Activated CD8-positive, alpha-beta memory T cell treated with anti-CD3 and anti-CD28 coated beads for 36 hours (primary cell): ENCODE data around the gene ARID5B. TPM values are rescaled to one million over a fixed set of nuclear protein-coding genes. Genes with fewer than 3 reads are reported as not detected.
"Not testable (repeated sequence)": the region's sequence is repeated elsewhere in the genome, so short reads cannot be mapped to it uniquely, and the experiment has no call there.

ENCODE experiments used
- CTCF ChIA-PET: fragments of 350-600 bp; sonication (Branson Sonifier 250); formaldehyde crosslinking; loops from one replicate; lab custom pipeline; 2021; ENCODE audit warnings: antibody characterized with exemption; lab: Charles Lee
- POLR2A ChIA-PET: fragments of 350-600 bp; sonication (Branson Sonifier 250); formaldehyde crosslinking; loops from one replicate; lab custom pipeline; 2021; ENCODE audit warnings: antibody characterized with exemption; lab: Charles Lee
- total RNA-seq, 2 experiments: library from RNA; stranded (reverse); gene quantifications; one replicate each; pipeline ENCODE4 v1.2.3, GENCODE V29; 2021

Gene ARID5B
- total RNA-seq, 2 experiments from 2014 or later = 33.1 to 33.4 TPM

- POLR2A ChIA-PET = interaction anchor here (0.5 to 1.8 kb wide), 5 partner anchors 20 to 93 kb away, joined by 3 to 7 read pairs (median 3); no protein-coding TSS in a partner anchor
These were observed 121.8 kb downstream of the ARID5B start for GRCh38 chr10:62023329-62023728.

GRCh38 chr10:62024026-62024701 is 122.7 kb downstream of the ARID5B start:
- CTCF ChIA-PET = interaction anchor here (1.3 to 3.2 kb wide), 2 partner anchors 13 to 19 kb away, joined by 4 to 17 read pairs; no protein-coding TSS in a partner anchor
- POLR2A ChIA-PET = interaction anchor here (0.6 to 1.8 kb wide), 4 partner anchors 22 to 62 kb away, joined by 3 to 7 read pairs (median 4); no protein-coding TSS in a partner anchor

More at GRCh38 chr10:62023329-62023728, 121.8 kb downstream of the ARID5B start:
- CTCF ChIA-PET = interaction anchor here (1.3 to 3.2 kb wide), 4 partner anchors 14 to 122 kb away, joined by 4 to 17 read pairs (median 4); partner anchors contain the start of gene ARID5B

GRCh38 chr10:62025134-62025794 is 123.8 kb downstream of the ARID5B start:
- ChIA-PET POLR2A (interaction anchor here (0.5 to 0.7 kb wide), 2 partner anchors 105 to 1106 kb away, joined by 3 to 11 read pairs; no protein-coding TSS in a partner anchor), CTCF (interaction anchor here (0.6 to 1.5 kb wide), 6 partner anchors 11 to 49 kb away, joined by 3 to 5 read pairs (median 3); no protein-coding TSS in a partner anchor)

GRCh38 chr10:62025901-62026879 is 124.7 kb downstream of the ARID5B start:
- ChIA-PET CTCF (interaction anchor here (0.6 to 1.5 kb wide), 7 partner anchors 10 to 219 kb away, joined by 3 to 5 read pairs (median 3); no protein-coding TSS in a partner anchor), POLR2A (interaction anchor here (0.5 to 0.7 kb wide), 2 partner anchors 106 to 1105 kb away, joined by 3 to 11 read pairs; no protein-coding TSS in a partner anchor)

GRCh38 chr10:62027841-62028501 is 126.5 kb downstream of the ARID5B start:
- POLR2A ChIA-PET = no interaction called here

GRCh38 chr10:62028502-62028842 is 127.0 kb downstream of the ARID5B start:
- CTCF ChIA-PET, POLR2A ChIA-PET: not testable (repeated sequence)

More at GRCh38 chr10:62027841-62028501, 126.5 kb downstream of the ARID5B start:
- CTCF ChIA-PET = interaction anchor here (0.6 kb wide), 1 partner anchor 62 kb away, joined by 6 read pairs; no protein-coding TSS in a partner anchor

- ChIA-PET CTCF (interaction anchor here (1.3 kb wide), 1 partner anchor 9 kb away, joined by 3 read pairs; no protein-coding TSS in a partner anchor), POLR2A (interaction anchor here (0.6 to 0.8 kb wide), 2 partner anchors 25 to 90 kb away, joined by 4 read pairs; no protein-coding TSS in a partner anchor)
These were observed 127.9 kb downstream of the ARID5B start for GRCh38 chr10:62029401-62029800.

- ChIA-PET CTCF (no interaction called here), POLR2A (no interaction called here)
These were observed 130.0 kb downstream of the ARID5B start for GRCh38 chr10:62031507-62031906.

GRCh38 chr10:62033125-62033524 is 131.6 kb downstream of the ARID5B start:
- ChIA-PET POLR2A (no interaction called here), CTCF (no interaction called here)

- ChIA-PET CTCF (no interaction called here), POLR2A (no interaction called here)
These were observed 132.7 kb downstream of the ARID5B start for GRCh38 chr10:62034096-62034640.

GRCh38 chr10:62036186-62037081 is 134.9 kb downstream of the ARID5B start:
- ChIA-PET POLR2A (no interaction called here), CTCF (interaction anchor here (0.7 to 4.3 kb wide), 4 partner anchors 11 to 209 kb away, joined by 3 to 17 read pairs (median 4); no protein-coding TSS in a partner anchor)

GRCh38 chr10:62037166-62037831 is 135.8 kb downstream of the ARID5B start:
- ChIA-PET CTCF (interaction anchor here (1.4 to 4.3 kb wide), 2 partner anchors 14 to 15 kb away, joined by 3 to 17 read pairs; no protein-coding TSS in a partner anchor), POLR2A (no interaction called here)

GRCh38 chr10:62037890-62038608 is 136.6 kb downstream of the ARID5B start:
- POLR2A ChIA-PET = interaction anchor here (1.4 to 2.0 kb wide), 3 partner anchors 12 to 148 kb away, joined by 5 to 6 read pairs (median 6); no protein-coding TSS in a partner anchor

GRCh38 chr10:62038609-62039190 is 137.2 kb downstream of the ARID5B start:
- CTCF ChIA-PET = interaction anchor here (0.6 to 4.3 kb wide), 14 partner anchors 8 to 212 kb away, joined by 3 to 17 read pairs (median 3); no protein-coding TSS in a partner anchor
- POLR2A ChIA-PET = interaction anchor here (1.4 to 2.0 kb wide), 3 partner anchors 12 to 147 kb away, joined by 5 to 6 read pairs (median 6); no protein-coding TSS in a partner anchor

More at GRCh38 chr10:62037890-62038608, 136.6 kb downstream of the ARID5B start:
- CTCF ChIA-PET = interaction anchor here (0.9 to 4.3 kb wide), 13 partner anchors 8 to 207 kb away, joined by 3 to 17 read pairs (median 3); no protein-coding TSS in a partner anchor
